ENCODE data around the gene KRT33B. TPM values are rescaled to one million over a fixed set of nuclear protein-coding genes. Genes with fewer than 3 reads are reported as not detected.

Gene KRT33B
- total and polyA plus RNA-seq, 2 of the 13 experiments (the other 11 are each of a cell fraction or from before 2014, with no cell fraction given): not detected

GRCh38 chr17:41415833-41416335 lies 46.3 kb upstream of the KRT33B start (continued):
- TF ChIP-seq THRA (CRISPR knock-in tag; IDR thresholded peaks at IDR 0.05; ENCODE audit: borderline replicate concordance) (peak; percentile 85; the same call in 1 of the 2 replicates), ZNF335 (CRISPR knock-in tag; IDR thresholded peaks at IDR 0.05) (no peak), THAP8 (CRISPR knock-in tag; IDR thresholded peaks at IDR 0.05; ENCODE audit: borderline replicate concordance) (no peak), FOXP4 (CRISPR knock-in tag; IDR thresholded peaks at IDR 0.05) (peak; percentile 35; the same call in 1 of the 2 replicates), ZNF790 (CRISPR knock-in tag; IDR thresholded peaks at IDR 0.05; ENCODE audit: borderline replicate concordance) (no peak), SRSF9 (IDR thresholded peaks at IDR 0.05; ENCODE audit: borderline replicate concordance, insufficient read depth, low read depth, low read length, poor library complexity, severe bottlenecking) (no peak), ZSCAN9 (CRISPR knock-in tag; IDR thresholded peaks at IDR 0.05; ENCODE audit: borderline replicate concordance) (no peak), ZIK1 (CRISPR knock-in tag; IDR thresholded peaks at IDR 0.05; ENCODE audit: borderline replicate concordance, low read depth) (no peak), ZBTB4 (CRISPR knock-in tag; IDR thresholded peaks at IDR 0.05; ENCODE audit: borderline replicate concordance) (no peak), UBTF (CRISPR knock-in tag; IDR thresholded peaks at IDR 0.05) (no peak), ZNF775 (CRISPR knock-in tag; IDR thresholded peaks at IDR 0.05; ENCODE audit: borderline replicate concordance) (no peak), NR2F6 (IDR thresholded peaks at IDR 0.05) (peak; percentile 68), NR2F6 (CRISPR knock-in tag; IDR thresholded peaks at IDR 0.05) (peak; percentile 89), SNRNP70 (IDR thresholded peaks at IDR 0.05; ENCODE audit: low read depth, low read length) (no peak), ZNF432 (CRISPR knock-in tag; IDR thresholded peaks at IDR 0.05; ENCODE audit: borderline replicate concordance) (no peak), ZBTB2 (CRISPR knock-in tag; IDR thresholded peaks at IDR 0.05; ENCODE audit: low read depth) (no peak), ZNF562 (CRISPR knock-in tag; IDR thresholded peaks at IDR 0.05; ENCODE audit: borderline replicate concordance) (no peak), ZBTB42 (CRISPR knock-in tag; IDR thresholded peaks at IDR 0.05) (no peak)
